ENCODE measurements around the gene PHLDA1. TPM values are rescaled to one million over a fixed set of nuclear protein-coding genes. Genes with fewer than 3 reads are reported as not detected.

PHLDA1 gene
- total RNA-seq, 5 donors from 2014 or later (not counting 1 experiment from before 2014, with no cell fraction given) = 5.4 to 11.7 (median 7.1) TPM

GRCh38 chr12:76008428-76008827 is 23.1 kb downstream of the PHLDA1 start:
- Mint-ChIP-seq H3K27me3 (no peaks in the 10 kb centered on the region), H3K4me3 (no peak overlapping the region), H3K4me1 (no peaks in the 10 kb centered on the region), H3K36me3 (no peaks in the 10 kb centered on the region), H3K27ac (no peak overlapping the region), H3K9me3 (peaks cover 0 to 7% (median 4%) of the 10 kb centered on the region in 3 donors)
- DNase-seq (no peak), ATAC-seq (replicated peaks in 1 of 4) (no peak)
- ChIA-PET POLR2A (interaction anchor here in 1 of 2 donors (0.6 kb wide), 1 partner anchor 10 kb away, joined by 4 read pairs; no protein-coding TSS in a partner anchor), CTCF (interaction anchor here in 1 of 2 donors (0.7 kb wide), 1 partner anchor 214 kb away, joined by 10 read pairs; no protein-coding TSS in a partner anchor)
- no peak overlapping the region for H3K27ac ChIP-seq (ENCODE audit: low read length)
- H3K4me1 ChIP-seq (ENCODE audit: control insufficient read depth in 1 of 2, extremely low read depth in 1 of 2, insufficient read depth in 2 of 2, low read length in 2 of 2) = no peaks in the 10 kb centered on the region
- H3K36me3 ChIP-seq (ENCODE audit: control insufficient read depth in 2 of 2, extremely low read depth in 1 of 2, insufficient read depth in 1 of 2, low read length in 1 of 2) = no peaks in the 10 kb centered on the region
- no peak overlapping the region for H3K4me3 ChIP-seq (ENCODE audit: control insufficient read depth in 1 of 2, extremely low read depth in 1 of 2, low read length in 1 of 2)
- WGBS (ENCODE audit: insufficient coverage) = no CpG with 5 or more reads among the region's 3 CpGs
- no peaks in the 10 kb centered on the region for H3K27me3 ChIP-seq (replicated peaks in 1 of 2; ENCODE audit: control insufficient read depth in 2 of 2, extremely low read depth in 1 of 2, insufficient read depth in 2 of 2, low read length in 1 of 2)
- H3K9me3 ChIP-seq = no peaks in the 10 kb centered on the region

GRCh38 chr12:76007640-76008039 is 23.9 kb downstream of the PHLDA1 start:
- no peak overlapping the region for H3K27ac Mint-ChIP-seq
- Histone ChIP-seq H3K9me3 (no peaks in the 10 kb centered on the region), H3K4me1 (ENCODE audit: control insufficient read depth in 1 of 2, extremely low read depth in 1 of 2, insufficient read depth in 2 of 2, low read length in 2 of 2) (no peaks in the 10 kb centered on the region), H3K4me3 (ENCODE audit: control insufficient read depth in 1 of 2, extremely low read depth in 1 of 2, low read length in 1 of 2) (no peak overlapping the region), H3K27me3 (replicated peaks in 1 of 2; ENCODE audit: control insufficient read depth in 2 of 2, extremely low read depth in 1 of 2, insufficient read depth in 2 of 2, low read length in 1 of 2) (no peaks in the 10 kb centered on the region), H3K36me3 (ENCODE audit: control insufficient read depth in 2 of 2, extremely low read depth in 1 of 2, insufficient read depth in 1 of 2, low read length in 1 of 2) (no peaks in the 10 kb centered on the region), H3K27ac (ENCODE audit: low read length) (no peak overlapping the region)
- ChIA-PET CTCF (no interaction called here), POLR2A (no interaction called here)
- H3K9me3 Mint-ChIP-seq = peaks cover 0 to 7% (median 4%) of the 10 kb centered on the region in 3 donors
- no peak for ATAC-seq (replicated peaks in 1 of 4)
- 87% methylated on average over 6 of the region's 8 CpGs for WGBS (ENCODE audit: insufficient coverage)
- DNase-seq = no peak
- no peaks in the 10 kb centered on the region for H3K27me3 Mint-ChIP-seq
- no peak overlapping the region for H3K4me3 Mint-ChIP-seq
- no peaks in the 10 kb centered on the region for H3K4me1 Mint-ChIP-seq
- H3K36me3 Mint-ChIP-seq = no peaks in the 10 kb centered on the region

- no peaks in the 10 kb centered on the region for H3K27me3 ChIP-seq (replicated peaks in 1 of 2; ENCODE audit: control insufficient read depth in 2 of 2, extremely low read depth in 1 of 2, insufficient read depth in 2 of 2, low read length in 1 of 2)
- no peaks in the 10 kb centered on the region for H3K36me3 Mint-ChIP-seq
- WGBS (ENCODE audit: insufficient coverage) = 90% methylated on average over 2 of the region's 9 CpGs
- ATAC-seq (replicated peaks in 1 of 4) (no peak), DNase-seq (no peak)
- no peaks in the 10 kb centered on the region for H3K4me1 Mint-ChIP-seq
- no peak overlapping the region for H3K27ac ChIP-seq (ENCODE audit: low read length)
- peaks cover 0 to 7% (median 4%) of the 10 kb centered on the region in 3 donors for H3K9me3 Mint-ChIP-seq
- no peak overlapping the region for H3K4me3 ChIP-seq (ENCODE audit: control insufficient read depth in 1 of 2, extremely low read depth in 1 of 2, low read length in 1 of 2)
- H3K36me3 ChIP-seq (ENCODE audit: control insufficient read depth in 2 of 2, extremely low read depth in 1 of 2, insufficient read depth in 1 of 2, low read length in 1 of 2) = no peaks in the 10 kb centered on the region
- no peaks in the 10 kb centered on the region for H3K4me1 ChIP-seq (ENCODE audit: control insufficient read depth in 1 of 2, extremely low read depth in 1 of 2, insufficient read depth in 2 of 2, low read length in 2 of 2)
- no peaks in the 10 kb centered on the region for H3K9me3 ChIP-seq
- no peak overlapping the region for H3K27ac Mint-ChIP-seq
- no peak overlapping the region for H3K4me3 Mint-ChIP-seq
- CTCF ChIA-PET = interaction anchor here in 1 of 2 donors (0.5 kb wide), 1 partner anchor 99 kb away, joined by 4 read pairs; no protein-coding TSS in a partner anchor
- POLR2A ChIA-PET = no interaction called here
- no peaks in the 10 kb centered on the region for H3K27me3 Mint-ChIP-seq
These were observed 25.3 kb downstream of the PHLDA1 start for GRCh38 chr12:76006028-76006925.

GRCh38 chr12:76003355-76003638 is 28.3 kb downstream of the PHLDA1 start:
- DNase-seq (no peak), ATAC-seq (replicated peaks in 1 of 4) (no peak)
- peaks cover 0 to 7% (median 4%) of the 10 kb centered on the region in 3 donors for H3K9me3 Mint-ChIP-seq
- ChIA-PET CTCF (no interaction called here), POLR2A (interaction anchor here in 1 of 2 donors (0.6 kb wide), 1 partner anchor 17 kb away, joined by 4 read pairs; no protein-coding TSS in a partner anchor)
- H3K27ac Mint-ChIP-seq = no peak overlapping the region
- H3K27me3 ChIP-seq (replicated peaks in 1 of 2; ENCODE audit: control insufficient read depth in 2 of 2, extremely low read depth in 1 of 2, insufficient read depth in 2 of 2, low read length in 1 of 2) = no peaks in the 10 kb centered on the region
- no peak overlapping the region for H3K4me3 ChIP-seq (ENCODE audit: control insufficient read depth in 1 of 2, extremely low read depth in 1 of 2, low read length in 1 of 2)
- WGBS (ENCODE audit: insufficient coverage) = no CpG with 5 or more reads among the region's 2 CpGs
- H3K36me3 Mint-ChIP-seq = no peaks in the 10 kb centered on the region
- no peaks in the 10 kb centered on the region for H3K36me3 ChIP-seq (ENCODE audit: control insufficient read depth in 2 of 2, extremely low read depth in 1 of 2, insufficient read depth in 1 of 2, low read length in 1 of 2)
- H3K27me3 Mint-ChIP-seq = no peaks in the 10 kb centered on the region
- H3K4me1 ChIP-seq (ENCODE audit: control insufficient read depth in 1 of 2, extremely low read depth in 1 of 2, insufficient read depth in 2 of 2, low read length in 2 of 2) = no peaks in the 10 kb centered on the region
- H3K9me3 ChIP-seq = no peaks in the 10 kb centered on the region
- no peak overlapping the region for H3K27ac ChIP-seq (ENCODE audit: low read length)
- no peak overlapping the region for H3K4me3 Mint-ChIP-seq
- no peaks in the 10 kb centered on the region for H3K4me1 Mint-ChIP-seq

- Histone ChIP-seq H3K36me3 (ENCODE audit: control insufficient read depth in 2 of 2, extremely low read depth in 1 of 2, insufficient read depth in 1 of 2, low read length in 1 of 2) (no peaks in the 10 kb centered on the region), H3K27me3 (replicated peaks in 1 of 2; ENCODE audit: control insufficient read depth in 2 of 2, extremely low read depth in 1 of 2, insufficient read depth in 2 of 2, low read length in 1 of 2) (no peaks in the 10 kb centered on the region), H3K4me1 (ENCODE audit: control insufficient read depth in 1 of 2, extremely low read depth in 1 of 2, insufficient read depth in 2 of 2, low read length in 2 of 2) (no peaks in the 10 kb centered on the region), H3K9me3 (no peaks in the 10 kb centered on the region), H3K27ac (ENCODE audit: low read length) (no peak overlapping the region), H3K4me3 (ENCODE audit: control insufficient read depth in 1 of 2, extremely low read depth in 1 of 2, low read length in 1 of 2) (no peak overlapping the region)
- Mint-ChIP-seq H3K27ac (no peak overlapping the region), H3K9me3 (peaks cover 0 to 7% (median 4%) of the 10 kb centered on the region in 3 donors), H3K4me3 (no peak overlapping the region), H3K27me3 (no peaks in the 10 kb centered on the region), H3K4me1 (no peaks in the 10 kb centered on the region), H3K36me3 (no peaks in the 10 kb centered on the region)
- DNase-seq (no peak), ATAC-seq (replicated peaks in 1 of 4) (no peak)
- CTCF ChIA-PET = interaction anchor here in 1 of 2 donors (0.6 kb wide), 1 partner anchor 29 kb away, joined by 4 read pairs; the partner anchor contains the start of gene PHLDA1
- whole genome bisulfite sequencing (ENCODE audit: insufficient coverage) = no CpG with 5 or more reads among the region's 1 CpG
- POLR2A ChIA-PET = interaction anchor here in 1 of 2 donors (0.6 kb wide), 1 partner anchor 18 kb away, joined by 4 read pairs; no protein-coding TSS in a partner anchor
These were observed 28.8 kb downstream of the PHLDA1 start for GRCh38 chr12:76002598-76003354.

- no peak for ATAC-seq (replicated peaks in 1 of 4)
- H3K4me1 Mint-ChIP-seq = peaks cover 0 to 3% (median under 1%) of the 10 kb centered on the region in 3 donors
- Histone ChIP-seq H3K36me3 (ENCODE audit: control insufficient read depth in 2 of 2, extremely low read depth in 1 of 2, insufficient read depth in 1 of 2, low read length in 1 of 2) (no peaks in the 10 kb centered on the region), H3K4me1 (ENCODE audit: control insufficient read depth in 1 of 2, extremely low read depth in 1 of 2, insufficient read depth in 2 of 2, low read length in 2 of 2) (no peaks in the 10 kb centered on the region), H3K27me3 (replicated peaks in 1 of 2; ENCODE audit: control insufficient read depth in 2 of 2, extremely low read depth in 1 of 2, insufficient read depth in 2 of 2, low read length in 1 of 2) (no peaks in the 10 kb centered on the region), H3K9me3 (no peaks in the 10 kb centered on the region), H3K4me3 (ENCODE audit: control insufficient read depth in 1 of 2, extremely low read depth in 1 of 2, low read length in 1 of 2) (no peak overlapping the region), H3K27ac (ENCODE audit: low read length) (no peak overlapping the region)
- POLR2A ChIA-PET = no interaction called here
- H3K36me3 Mint-ChIP-seq = no peaks in the 10 kb centered on the region
- DNase-seq = no peak
- CTCF ChIA-PET = no interaction called here
- no peaks in the 10 kb centered on the region for H3K27me3 Mint-ChIP-seq
- H3K9me3 Mint-ChIP-seq = no peaks in the 10 kb centered on the region
- H3K27ac Mint-ChIP-seq = no peak overlapping the region
- H3K4me3 Mint-ChIP-seq = no peak overlapping the region
- WGBS (ENCODE audit: insufficient coverage) = 93% methylated on average over 2 of the region's 4 CpGs
These were observed 33.1 kb downstream of the PHLDA1 start for GRCh38 chr12:75998292-75999063.
